Inflammatory macrophage treated with lipopolysaccharide for 4 hours (primary cell): Measurements from ENCODE around the gene MAD1L1.

Source experiments
- DNase-seq: peaks from one replicate; pipeline ENCODE4 v3.0.0-alpha.2; 2020

Gene MAD1L1

DNA sequence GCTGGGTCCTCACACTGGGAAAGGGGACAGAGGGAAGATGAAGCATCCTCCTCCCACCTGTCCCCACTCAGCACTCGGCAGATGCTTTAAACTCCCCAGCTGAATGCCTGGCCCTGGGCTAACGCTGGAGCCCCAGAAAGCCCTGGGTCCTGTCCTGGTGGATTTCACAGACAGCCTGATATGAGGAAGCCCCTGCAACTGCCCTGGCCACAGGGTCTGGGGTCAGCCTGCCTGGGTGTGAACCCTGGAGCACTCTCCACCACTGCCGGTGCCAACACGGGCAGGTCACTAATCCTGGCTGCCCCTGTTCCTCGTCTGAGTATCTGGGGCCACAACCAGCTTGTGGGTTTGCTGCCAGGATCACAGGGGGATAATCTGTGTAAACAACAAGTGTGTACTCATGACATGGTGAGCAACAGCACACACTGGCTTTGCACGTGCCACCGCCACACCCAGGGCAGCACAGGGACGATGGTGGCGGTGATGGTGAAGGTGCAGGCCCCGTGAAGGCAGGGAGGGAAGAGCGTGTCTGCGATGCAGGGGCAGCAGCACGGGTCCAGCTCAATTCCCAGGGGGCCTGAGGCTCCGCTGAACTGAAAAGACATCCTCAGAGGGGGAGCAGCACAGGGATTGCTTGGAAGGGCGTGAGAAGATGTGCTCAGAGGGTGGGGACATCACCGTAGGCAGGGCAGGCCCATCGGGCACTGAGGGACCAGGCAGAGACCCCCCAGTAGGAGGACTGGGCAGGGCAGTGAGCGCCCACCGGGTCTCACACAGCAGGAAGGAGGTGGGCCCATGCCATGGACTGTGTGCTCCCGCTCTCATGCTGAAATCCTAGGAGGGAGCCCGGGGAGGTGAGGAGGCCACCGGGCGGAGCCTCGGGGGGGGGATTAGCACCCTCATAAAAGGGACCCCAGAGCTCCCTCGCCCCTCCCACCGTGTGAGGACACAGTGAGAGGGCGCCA is 238.7 kb downstream of the MAD1L1 start:
- DNase-seq: no peak

DNA sequence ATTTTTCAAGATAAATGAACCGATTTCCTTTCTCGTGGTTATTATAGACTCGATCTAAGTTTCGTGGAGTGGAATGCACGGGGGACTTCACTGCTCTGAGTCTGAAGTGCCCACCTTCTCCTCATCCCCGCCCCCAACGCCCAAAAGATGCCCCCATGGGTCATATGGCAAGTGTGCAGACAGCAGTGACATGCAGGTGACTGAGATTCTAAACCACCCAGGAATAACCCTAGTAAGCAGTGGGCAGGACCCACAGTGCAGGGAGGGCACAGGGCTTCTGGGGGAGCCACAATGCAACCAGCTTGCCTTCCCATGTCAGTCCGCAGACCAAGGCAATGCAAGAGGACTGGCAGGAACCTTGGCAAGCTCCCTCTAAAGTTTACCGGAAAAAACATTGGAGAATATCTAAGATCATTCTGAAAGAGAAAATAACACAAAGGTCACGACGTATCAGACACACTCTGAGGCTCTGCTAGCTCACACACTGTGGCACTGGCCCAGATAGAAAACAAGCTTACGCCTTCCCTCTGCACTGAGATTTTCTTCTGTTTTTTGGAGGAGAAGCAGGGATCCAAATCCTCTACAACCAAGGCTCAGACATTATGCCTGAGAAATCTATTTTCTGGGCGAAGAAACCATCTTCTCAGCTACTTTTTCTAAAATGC is 239.6 kb downstream of the MAD1L1 start:
- no peak for DNase-seq

DNA sequence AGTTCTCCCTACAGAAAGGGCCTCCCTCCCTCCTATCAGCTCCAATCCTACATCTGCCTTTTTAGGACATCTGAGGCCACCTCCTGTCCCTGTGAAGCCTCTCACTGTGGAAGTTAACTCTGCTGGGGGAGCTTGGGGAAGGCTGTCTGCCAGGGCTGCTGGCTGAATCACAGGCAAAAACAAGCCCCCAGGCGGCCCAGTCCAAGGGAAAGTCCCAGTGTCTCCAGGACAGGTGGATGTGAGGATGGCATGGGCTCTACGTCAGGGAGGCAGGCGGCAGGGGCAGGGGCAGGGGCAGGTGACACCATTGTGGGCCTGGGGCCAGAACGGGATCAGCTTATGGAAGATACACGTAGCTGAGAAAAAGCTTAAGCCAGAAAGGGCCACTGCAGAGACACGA is 240.2 kb downstream of the MAD1L1 start:
- no peak for DNase-seq

DNA sequence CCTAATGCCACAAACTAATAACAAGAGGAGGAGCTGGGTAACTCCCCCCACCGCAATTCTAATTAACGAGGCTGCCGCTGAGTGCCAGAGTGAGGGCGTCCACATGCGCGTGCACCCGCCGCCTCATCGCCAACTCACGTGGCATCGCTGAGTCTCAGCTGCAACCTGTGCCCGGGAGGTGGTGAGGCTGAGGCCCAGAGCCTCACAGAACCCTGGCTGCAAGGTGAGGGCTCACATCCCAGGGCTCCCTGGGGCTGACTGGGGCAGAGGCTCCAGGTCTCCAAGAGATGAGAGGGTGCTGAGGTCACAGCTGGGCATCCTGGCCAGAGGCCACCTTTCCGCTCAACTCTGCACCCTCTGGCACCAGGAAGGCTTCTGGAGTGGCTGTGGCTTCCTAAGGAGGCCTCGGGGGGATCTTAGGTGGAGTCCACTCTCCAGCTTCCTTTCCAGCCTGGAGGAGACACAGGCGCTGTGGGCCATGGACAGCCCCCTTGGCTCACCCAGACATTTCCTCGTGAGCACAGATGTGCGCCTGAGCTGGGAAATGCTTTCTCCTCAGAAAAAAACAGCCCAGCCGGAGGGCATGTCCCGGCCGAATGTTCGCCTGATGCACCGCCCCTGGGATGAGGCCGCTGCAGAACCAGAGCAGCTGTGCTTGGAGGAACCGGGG is 242.6 kb downstream of the MAD1L1 start:
- no peak for DNase-seq

DNA sequence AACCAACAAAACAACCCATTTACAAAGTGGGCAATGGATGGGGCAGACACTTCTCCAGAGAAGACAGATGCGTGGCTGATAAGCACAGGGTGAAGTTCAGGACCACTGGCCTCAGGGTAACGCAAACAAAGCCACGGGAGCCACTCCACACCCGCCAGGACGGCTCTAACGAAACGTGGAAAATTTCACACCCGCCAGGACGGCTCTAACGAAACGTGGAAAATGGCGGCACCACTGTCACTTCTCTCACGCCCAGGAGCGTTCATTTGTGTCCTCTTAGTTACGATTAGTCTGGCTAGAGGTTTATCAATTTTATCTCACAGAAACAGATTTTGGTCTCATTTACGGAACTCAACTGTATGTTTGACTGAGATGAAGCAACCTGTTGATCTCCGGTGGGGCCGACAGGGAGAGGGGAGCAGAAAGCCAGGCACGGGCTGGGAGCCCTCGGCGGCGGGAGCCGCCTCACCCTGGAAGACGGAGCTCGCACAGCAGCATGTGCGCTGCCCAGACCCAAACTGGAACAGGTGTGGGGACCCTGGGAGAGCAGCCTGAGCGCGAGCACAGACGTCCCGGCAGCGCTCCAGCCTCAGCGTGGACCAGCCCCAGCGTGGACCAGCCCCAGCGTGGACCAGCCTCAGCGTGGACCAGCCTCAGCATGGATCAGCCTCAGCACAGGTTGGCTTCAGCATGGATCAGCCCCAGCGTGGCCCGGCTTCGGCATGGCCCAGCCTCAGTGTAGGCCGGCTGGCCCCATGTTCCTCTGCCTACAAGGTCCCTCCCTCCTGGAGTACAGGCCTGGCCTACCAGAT is 243.5 kb downstream of the MAD1L1 start:
- DNase-seq: no peak

DNA sequence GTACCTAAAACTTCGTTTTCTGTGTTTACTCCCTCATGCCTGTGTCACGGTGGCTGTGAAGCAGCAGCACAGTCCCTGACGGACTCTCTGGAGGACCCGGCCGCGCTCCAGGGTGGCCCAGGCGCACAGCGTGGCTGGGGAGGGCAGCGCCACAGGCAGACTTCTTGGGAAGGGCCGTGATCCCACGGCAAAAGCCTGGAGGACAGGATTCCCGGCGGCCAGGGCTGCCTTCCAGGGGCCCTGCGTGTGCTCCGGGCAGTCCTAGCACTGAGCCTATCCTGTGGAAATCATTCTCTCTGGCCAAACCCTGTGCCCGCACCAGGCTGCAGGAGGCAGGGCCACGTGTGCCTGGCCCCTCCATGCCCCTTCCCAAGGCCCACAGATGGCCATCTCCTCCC is 244.2 kb downstream of the MAD1L1 start:
- no peak for DNase-seq

DNA sequence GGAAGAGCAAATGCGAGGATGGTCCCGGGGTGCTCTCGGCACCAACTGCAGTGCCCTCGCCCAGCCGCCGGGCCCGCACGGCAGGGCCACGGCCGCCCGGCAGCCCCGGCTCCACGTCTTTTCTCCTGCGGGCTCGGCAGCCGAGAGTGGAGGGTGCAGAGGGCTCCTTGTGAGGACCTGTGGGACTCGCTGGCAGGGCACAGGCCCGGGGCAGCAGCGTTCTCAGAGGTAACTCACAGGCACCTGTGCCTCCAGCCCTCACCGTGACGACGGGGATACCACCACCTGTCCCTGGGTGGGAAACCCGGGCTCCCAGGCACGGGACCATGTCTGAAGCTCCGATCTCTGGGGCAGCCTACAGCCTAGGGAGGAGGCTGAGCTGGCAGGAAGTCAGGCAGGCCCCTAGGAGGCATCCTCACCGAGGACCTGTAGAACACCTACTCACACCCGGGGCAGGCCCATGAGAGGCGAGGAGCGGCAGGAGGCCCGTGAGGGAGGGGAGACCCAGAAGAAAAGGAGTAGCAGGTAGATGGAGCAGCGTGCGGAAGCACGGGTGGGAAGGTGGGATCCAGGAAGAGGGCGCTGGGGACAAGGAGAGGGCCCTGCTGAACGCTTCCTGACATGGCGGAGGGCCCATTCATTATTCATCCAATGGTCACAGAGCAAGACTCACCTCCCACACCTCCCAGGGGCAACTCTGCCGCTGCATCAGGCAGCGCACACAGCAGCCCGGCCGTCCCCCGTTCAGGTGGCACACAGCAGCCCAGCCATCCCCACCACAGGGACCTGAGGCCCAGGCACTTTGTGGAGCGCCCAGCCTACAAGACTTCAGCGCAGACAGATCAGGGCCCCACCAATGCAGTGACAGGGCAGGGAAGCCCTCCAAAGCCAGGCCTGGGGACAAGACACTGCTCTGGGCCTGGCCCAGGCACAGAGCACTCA is 244.9 kb downstream of the MAD1L1 start:
- no peak for DNase-seq

DNA sequence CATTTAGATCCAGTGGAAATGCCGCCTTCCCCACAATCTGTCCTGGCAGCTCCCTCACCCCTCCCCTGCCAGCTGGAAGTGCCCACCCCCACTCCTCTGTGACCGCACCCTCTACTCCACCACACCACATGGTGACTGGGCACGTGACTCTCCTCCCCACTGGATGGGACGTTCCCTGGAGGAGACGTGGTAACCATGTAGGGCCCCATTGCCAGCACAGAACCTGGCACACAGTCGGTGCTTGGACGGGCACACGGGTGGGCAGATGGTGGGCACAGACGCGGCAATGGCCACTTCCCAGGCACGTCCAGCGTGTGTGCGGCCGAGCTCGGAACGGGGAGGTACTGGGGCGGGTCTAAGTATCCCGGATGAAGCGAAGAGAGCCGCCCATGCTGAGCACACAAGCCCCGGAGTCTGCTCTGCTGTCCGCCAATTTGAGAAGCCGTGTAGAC is 245.6 kb downstream of the MAD1L1 start:
- no peak for DNase-seq

DNA sequence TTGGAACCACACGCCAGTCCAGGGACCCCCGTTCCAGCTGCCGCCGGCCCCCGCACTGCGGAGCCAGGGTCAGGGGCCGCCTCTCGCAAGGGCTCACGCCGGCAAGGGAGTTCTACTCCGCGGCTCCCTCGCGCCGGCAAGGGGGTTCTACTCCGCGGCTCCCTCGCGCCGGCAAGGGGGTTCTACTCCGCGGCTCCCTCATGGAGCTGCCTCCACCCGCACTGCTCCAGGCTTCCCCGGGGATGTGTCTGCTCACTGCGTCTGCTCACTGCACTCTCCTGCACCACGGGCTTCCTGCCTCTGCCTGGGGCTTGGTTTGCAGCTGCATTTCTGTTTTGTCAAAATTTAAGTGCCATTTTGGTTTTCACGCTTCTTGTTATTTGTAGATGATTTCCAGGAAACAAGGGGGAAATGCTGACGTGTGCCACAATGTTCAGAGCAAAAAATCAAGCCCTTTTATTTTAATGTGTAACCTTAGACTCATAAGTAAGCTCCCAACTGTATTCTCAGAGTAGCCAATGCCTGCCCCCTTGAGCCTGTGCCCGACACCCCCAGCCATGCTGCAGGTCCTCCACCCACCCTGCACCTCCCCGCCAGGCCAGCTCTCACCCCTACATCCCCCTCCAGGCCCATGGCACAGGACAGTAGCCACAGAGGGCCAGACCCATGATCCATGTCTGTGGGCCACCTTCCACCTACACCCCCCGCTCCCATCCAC is 246.2 kb downstream of the MAD1L1 start:
- DNase-seq: no peak

DNA sequence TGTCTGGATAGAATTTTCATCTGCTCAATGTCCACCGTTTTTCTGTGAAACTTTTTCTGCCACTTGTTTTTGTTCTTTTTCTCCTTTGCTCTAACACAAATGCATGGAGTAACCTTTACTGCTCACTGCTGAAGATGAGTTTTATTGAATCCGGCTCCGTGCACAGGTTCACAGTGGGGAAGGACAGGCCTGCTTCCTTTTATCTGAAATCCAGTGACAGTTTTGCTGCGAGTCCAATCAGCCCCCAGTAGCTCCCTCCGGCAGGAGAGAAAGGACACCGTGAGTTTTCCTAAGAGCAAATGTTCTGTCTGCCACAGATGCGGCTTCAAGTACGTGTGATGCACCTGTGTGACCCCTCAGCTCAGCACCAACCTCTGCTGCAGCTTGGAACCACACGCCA is 246.8 kb downstream of the MAD1L1 start:
- DNase-seq: no peak

DNA sequence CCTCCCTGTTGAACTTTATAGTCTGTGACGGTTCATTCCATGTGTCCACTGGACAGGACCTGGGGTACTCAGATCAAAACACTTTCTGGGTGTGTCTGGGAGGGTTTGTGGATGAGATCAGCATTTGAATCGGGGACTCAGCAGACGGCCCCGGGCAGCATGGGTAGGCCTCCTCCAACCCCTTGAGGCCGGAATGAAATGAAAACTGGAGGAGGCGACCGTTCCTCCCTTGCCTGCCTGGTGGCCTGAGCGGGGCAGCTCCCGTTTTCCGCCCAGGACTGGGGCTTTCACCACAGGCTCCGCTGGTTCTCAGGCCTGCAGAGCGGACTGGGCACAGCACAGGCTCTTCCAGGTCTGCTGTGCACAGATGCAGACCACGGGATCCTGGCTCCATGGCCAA is 247.7 kb downstream of the MAD1L1 start:
- no peak for DNase-seq

DNA sequence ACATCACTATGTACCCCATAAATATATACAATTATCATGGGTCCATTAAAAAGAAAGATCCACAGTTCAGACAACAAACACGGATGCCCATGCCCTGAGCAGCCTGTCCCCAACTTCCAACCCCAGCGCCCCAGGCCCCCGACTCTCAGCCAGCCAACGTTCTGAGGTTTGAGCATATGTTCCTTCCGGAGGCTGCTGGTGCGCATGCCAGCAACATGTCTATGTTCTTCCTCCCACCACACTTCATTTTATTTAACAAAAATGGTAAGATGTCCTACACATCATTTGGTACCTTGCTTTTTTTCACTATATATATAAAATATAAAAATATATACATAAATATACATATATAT is 250.9 kb downstream of the MAD1L1 start:
- DNase-seq: no peak

DNA sequence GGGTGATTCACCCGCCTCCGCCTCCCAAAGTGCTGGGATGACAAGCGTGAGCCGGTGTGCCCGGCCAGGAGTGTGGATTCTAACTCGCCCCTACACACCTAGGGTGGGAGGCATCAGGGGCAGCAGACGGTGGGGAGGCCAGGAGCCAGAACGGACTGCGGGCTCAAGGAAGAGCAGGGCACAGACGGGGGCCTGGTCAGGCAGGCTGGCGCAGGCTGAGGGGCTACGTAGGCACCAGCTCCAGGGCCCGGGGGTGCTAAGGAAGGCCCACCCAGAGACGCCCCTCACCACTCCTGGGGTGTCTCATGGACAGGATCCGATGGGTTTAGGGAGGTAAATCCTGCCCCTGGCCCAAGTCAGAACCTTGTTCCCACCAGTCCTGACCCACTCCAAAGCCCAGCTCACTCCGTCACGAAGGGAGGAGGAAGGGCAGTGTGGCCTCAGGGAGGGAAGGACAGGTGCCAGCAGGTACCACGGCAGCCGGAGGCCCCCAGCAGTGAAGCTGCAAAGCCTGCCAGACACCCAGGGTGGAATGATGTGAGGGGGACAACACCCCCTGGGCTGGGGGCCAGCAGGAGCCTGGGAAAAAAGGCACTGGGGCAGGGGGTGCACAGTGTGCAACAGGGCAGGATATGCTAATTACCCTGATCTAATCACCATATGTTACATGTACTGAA is 251.4 kb downstream of the MAD1L1 start:
- no peak for DNase-seq

DNA sequence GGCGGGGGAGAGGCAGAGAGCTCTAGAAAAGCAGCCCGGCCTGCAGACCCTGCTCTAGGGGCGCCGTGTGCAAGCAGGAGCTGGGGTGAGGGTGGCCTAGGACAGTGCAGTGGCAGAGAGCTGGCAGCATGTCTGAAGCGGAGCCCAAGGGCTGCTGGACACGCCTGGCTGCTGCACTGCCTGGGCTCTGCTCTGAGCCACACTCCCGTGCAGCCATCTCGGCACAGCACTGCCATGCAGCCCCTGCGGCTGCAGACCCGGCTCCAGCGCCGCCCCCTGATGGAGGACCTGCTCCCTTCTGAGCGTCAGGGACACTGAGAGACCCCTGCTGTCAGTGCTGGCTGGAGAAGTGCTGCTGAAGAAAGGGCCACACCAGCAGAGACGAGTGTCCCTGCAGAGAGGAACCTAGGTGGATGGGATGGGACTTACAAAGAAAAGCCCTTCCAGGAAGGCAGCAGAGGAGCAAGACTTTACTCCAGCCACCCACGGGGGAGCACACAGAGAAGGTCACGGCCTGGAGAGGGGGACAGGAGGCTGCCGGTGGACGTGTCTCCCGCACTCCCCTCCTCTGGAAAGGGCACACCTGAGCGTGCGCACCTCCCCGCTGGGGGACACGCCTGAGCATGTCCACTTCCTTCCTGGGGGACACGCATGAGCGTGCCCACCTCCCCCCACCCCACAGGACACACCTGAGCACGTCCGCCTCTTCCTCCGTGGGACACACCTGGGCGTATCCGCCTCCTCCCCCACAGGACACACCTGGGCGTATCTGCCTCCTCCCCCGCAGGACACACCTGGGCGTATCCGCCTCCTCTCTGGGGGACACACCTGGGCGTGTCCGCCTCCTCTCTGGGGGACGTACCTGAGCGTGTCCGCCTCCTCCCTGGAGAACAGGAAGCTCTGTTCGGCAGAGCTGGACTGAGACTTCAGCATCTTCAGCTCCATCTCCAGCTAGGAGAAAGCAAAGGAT is 252.9 kb downstream of the MAD1L1 start:
- DNase-seq: no peak

DNA sequence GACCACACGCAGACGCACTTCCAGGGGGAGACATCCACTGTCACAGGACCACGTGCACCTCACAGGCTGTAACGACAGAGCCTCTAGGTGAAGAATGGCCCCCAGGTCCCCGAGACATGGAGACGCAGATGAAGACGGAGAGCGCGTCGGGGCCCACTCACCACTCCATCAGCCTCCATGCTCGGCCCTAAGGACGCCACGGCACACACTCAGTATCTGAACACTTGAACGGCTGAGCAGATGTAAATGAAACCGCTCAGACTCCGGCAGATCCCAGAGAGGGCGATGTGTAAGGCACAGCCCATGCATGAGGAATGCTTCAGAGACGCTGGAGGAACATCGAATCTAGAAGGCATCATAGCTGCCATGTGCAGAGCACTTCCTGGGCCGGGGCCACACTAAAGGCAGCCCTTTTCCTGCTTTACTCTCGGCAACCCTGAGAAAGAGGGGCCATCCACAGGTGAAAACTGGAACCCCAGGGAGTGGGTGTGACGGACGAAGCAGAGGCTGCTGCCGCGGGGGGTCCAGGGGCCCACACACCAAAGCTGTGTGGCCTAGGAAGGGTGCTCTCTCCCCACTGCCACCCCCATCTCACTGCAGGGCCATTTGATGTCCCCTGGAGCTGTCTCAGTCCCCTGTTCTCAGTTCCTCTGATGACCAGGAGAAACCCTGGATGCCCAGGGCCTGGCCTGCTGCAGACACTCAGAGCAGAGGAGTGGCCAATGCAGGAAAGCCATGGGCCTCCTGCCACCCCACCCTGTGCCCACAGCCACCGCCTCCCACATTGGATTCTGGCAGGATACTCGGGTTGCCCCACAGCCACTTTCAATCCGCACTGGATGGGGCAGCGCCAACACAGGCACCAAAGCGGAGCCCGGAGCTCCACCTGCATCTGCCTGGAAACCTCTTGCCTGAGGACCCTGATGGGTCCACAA is 253.8 kb downstream of the MAD1L1 start:
- DNase-seq: no peak

DNA sequence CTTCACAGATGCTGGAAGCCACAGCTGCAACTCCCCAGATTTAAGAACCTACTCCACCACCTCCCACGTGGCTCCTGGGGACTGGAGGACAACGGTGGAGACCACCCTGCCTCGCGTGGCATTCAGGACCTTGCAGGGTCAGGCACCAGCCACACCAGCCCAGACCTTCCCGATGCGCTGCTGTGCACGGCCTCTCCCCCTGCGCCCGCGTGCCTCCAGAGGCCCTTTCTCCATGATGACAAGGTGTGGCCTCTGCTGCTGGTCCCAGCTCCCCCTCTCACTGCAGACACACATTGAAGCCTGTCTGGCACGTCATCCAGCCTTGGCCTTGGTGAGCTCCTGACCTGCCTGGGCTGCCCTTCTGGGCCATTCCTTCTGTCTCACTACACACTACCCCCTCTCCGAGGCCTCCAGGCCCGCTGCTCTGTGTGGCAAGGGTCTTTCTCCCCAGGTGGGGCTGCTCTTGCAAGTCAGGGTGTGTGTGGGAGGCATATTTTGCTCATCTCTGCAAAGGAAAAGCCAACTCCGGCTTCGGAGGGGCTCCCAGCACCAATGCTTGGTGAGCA is 254.8 kb downstream of the MAD1L1 start:
- no peak for DNase-seq

DNA sequence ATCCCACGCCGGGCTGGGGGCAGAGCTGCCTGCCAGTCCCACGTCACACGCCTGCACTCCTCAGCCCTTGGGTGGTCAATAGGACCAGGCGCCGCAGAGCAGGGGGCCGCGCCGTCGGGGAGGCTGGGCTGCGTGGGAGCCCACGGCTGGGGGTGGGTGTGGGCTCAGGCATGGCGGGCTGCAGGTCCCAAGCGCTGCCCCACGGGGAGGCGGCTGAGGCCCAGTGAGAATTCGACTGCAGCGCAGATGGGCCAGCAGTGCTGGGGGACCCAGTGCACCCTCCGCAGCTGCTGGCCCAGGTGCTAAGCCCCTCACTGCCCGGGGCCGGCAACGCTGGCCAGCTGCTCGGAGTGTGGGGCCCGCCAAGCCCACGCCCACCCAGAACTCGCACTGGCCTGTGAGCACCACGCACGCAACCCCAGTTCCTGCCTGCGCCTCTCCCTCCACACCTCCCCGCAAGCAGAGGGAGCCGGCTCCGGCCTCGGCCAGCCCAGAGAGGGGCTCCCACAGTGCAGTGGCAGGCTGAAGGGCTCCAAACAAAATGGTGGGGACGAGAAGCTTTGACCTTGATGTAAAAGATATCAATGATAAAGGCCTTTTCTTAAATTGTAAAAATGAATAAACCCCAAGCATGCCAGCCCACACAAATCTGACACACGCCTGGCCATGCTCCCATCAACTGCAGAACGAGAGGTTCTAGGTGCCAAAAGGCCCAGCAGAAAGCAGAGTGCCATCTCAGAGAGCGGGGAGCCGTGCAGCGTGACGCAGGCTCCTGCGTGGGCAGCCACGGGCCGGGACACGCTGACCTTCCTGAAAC is 255.5 kb downstream of the MAD1L1 start:
- DNase-seq: no peak
